Kidney (tissue), 14 donors: ENCODE data around the gene ASGR1. TPM values are rescaled to one million over a fixed set of nuclear protein-coding genes. Genes with fewer than 3 reads are reported as not detected.

Experiments
- DNase-seq, 5 donors: peaks; one replicate each; pipeline ENCODE4 v3.0.0-alpha.2; 2013 to 2020
- FAIRE-seq: peaks from 2 replicates; lab custom pipeline; 2012; peaks lifted over from hg19 to GRCh38; lab: Jason Lieb, UNC
- H3K27ac ChIP-seq, 2 donors: one replicate each; pipeline ENCODE4 v1.7.0; 2013; ENCODE audit warnings: low read depth in 2 of 2, low read length in 2 of 2, inconsistent platforms in 1 of 2
- H3K27me3 ChIP-seq: one replicate; pipeline ENCODE4 v1.7.1; 2013; ENCODE audit warnings: low read length, inconsistent platforms; ENCODE audit not compliant: control insufficient read depth, insufficient read depth
- H3K36me3 ChIP-seq, 3 donors: one replicate each; pipeline versions ENCODE4 v1.7.0 to v1.7.1; 2013; ENCODE audit warnings: low read length in 3 of 3, control low read depth in 1 of 3, inconsistent platforms in 1 of 3; ENCODE audit not compliant: insufficient read depth in 3 of 3, control insufficient read depth in 2 of 3
- H3K4me1 ChIP-seq, 3 donors: one replicate each; pipeline versions ENCODE4 v1.7.0 to v1.7.1; 2013; ENCODE audit warnings: low read length in 3 of 3, inconsistent platforms in 1 of 3, low read depth in 1 of 3; ENCODE audit not compliant: control insufficient read depth in 2 of 3, insufficient read depth in 2 of 3
- H3K4me3 ChIP-seq, 3 donors: one replicate each; pipeline versions ENCODE4 v1.7.0 to v1.8.1; 2013; ENCODE audit warnings: low read length in 3 of 3, control low read depth in 1 of 3, inconsistent platforms in 1 of 3
- H3K9ac ChIP-seq, 3 donors: one replicate each; pipeline versions ENCODE4 v1.7.0 to v1.7.1; 2013; ENCODE audit warnings: low read length in 3 of 3, control low read depth in 1 of 3, inconsistent platforms in 1 of 3
- H3K9me3 ChIP-seq, 3 donors: one replicate each; pipeline versions ENCODE4 v1.7.0 to v1.7.1; 2013; ENCODE audit warnings: low read length in 3 of 3, control low read depth in 1 of 3, inconsistent platforms in 1 of 3; ENCODE audit not compliant: control insufficient read depth in 2 of 3, insufficient read depth in 1 of 3
- CTCF ChIP-seq: IDR thresholded peaks from 3 replicates; pipeline ENCODE4 v1.5.1; 2012; ENCODE audit warnings: mild to moderate bottlenecking, moderate library complexity, borderline replicate concordance; ENCODE audit not compliant: insufficient read depth; ENCODE audit errors: extremely low read depth
- intact Hi-C: fragments of 100-400 bp; cut with DNase I; formaldehyde crosslinking; loops from one replicate; pipeline ENCODE4 v1.11.1; 2022
- polyA plus RNA-seq: library from polyadenylated mRNA; stranded (reverse); fragments of 350-450 nt; fragmentation: Illumina TruSeq; extraction: RNeasy Lipid Tissue Mini Kit (QIAGEN cat#74804); gene quantifications from one replicate; pipeline ENCODE4 v1.2.3, GENCODE V29; 2014; ENCODE audit warnings: low read depth, low replicate concordance; ENCODE audit not compliant: insufficient read depth
- total RNA-seq: library from RNA; stranded (reverse); fragmentation: NEBNext Ultra II Directional; extraction: Animal tissue kit (Norgen Biotek cat#: 25700); gene quantifications from one replicate; pipeline ENCODE4 v1.2.1, GENCODE V29; 2021
- donor health status: control.
- donor health status: control.
- donor health status: control.
- donor health status: control.
- donor health status: control.
- donor health status: DM: yes; HTN: yes; CAD: no.
- donor health status: Normal renal cell carcinoma (clear cell type).

Gene ASGR1
- total and polyA plus RNA-seq, 2 donors from 2014 or later, result 1.4 to 2.1 TPM

- H3K27ac ChIP-seq, result no peak overlapping the region
- H3K9ac ChIP-seq, result no peak overlapping the region
- no peak for FAIRE-seq
- H3K4me1 ChIP-seq, result no peaks in the 10 kb centered on the region
- peak in 2 of 5 donors; percentile 12 to 21 for DNase-seq
- H3K36me3 ChIP-seq, result no peaks in the 10 kb centered on the region
- intact Hi-C loops, result no loop called here
- no peak overlapping the region for H3K4me3 ChIP-seq
- H3K27me3 ChIP-seq, result no peaks in the 10 kb centered on the region
- H3K9me3 ChIP-seq, result no peaks in the 10 kb centered on the region
- TF ChIP-seq CTCF, result no peak
Measured at GRCh38 chr17:7141824-7142223, 37.3 kb downstream of the ASGR1 start.

- H3K4me1 ChIP-seq, result no peaks in the 10 kb centered on the region
- peak in 1 of 5 donors; percentile 22 for DNase-seq
Measured at GRCh38 chr17:7139400-7139799, 39.8 kb downstream of the ASGR1 start.

GRCh38 chr17:7138800-7139381, 40.3 kb downstream of the ASGR1 start:
- H3K27me3 ChIP-seq, result no peaks in the 10 kb centered on the region
- intact Hi-C loops, result loop anchor here (5.0 kb wide), 1 partner anchor 87 kb away; no protein-coding TSS in a partner anchor

More at GRCh38 chr17:7139400-7139799, 39.8 kb downstream of the ASGR1 start:
- no peak for TF ChIP-seq CTCF
- no peaks in the 10 kb centered on the region for H3K36me3 ChIP-seq
- no peak overlapping the region for H3K9ac ChIP-seq
- no peak overlapping the region for H3K4me3 ChIP-seq
- no peaks in the 10 kb centered on the region for H3K9me3 ChIP-seq
- no peak for FAIRE-seq
- H3K27me3 ChIP-seq, result no peaks in the 10 kb centered on the region
- intact Hi-C loops, result loop anchor here (5.0 kb wide), 1 partner anchor 87 kb away; no protein-coding TSS in a partner anchor
- H3K27ac ChIP-seq, result no peak overlapping the region

More at GRCh38 chr17:7138800-7139381, 40.3 kb downstream of the ASGR1 start:
- Histone ChIP-seq H3K9me3 (no peaks in the 10 kb centered on the region), H3K36me3 (no peaks in the 10 kb centered on the region), H3K27ac (no peak overlapping the region), H3K4me1 (no peaks in the 10 kb centered on the region), H3K4me3 (no peak overlapping the region), H3K9ac (no peak overlapping the region)
- no peak for TF ChIP-seq CTCF
- FAIRE-seq (no peak), DNase-seq (no peak)
